HG02571 (cell line): ENCODE results near the gene NCSTN.

Source experiments
- ATAC-seq: cut with Tn5 transposase; IDR thresholded peaks from one replicate; pipeline ENCODE4 v1.9.1; 2021; ENCODE audit warnings: mild to moderate bottlenecking, moderate library complexity; ENCODE audit not compliant: unreplicated experiment

NCSTN gene

GRCh38 chr1:160402001-160402795, 59.0 kb downstream of the NCSTN start:
- no peak for ATAC-seq

DNA sequence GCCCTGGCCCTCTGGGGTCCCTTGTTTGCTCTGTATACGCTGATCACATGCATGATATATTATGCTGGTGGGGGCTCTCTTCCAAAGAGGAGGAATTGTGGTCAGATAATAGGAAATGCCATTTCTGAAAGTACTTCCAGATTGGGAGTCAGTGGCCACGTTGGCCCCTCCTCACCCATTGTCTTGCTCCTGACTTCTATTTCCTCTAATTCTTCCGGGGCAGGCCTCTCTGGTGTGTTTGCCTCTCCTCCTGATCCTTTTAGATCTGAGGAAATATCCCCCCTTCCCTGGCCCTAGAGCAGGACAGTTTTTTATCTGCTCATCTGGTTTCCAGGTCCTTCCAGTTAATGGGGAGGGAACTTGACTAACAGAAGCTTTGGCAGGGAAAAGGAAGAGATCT, 60.1 kb downstream of the NCSTN start:
- no peak for ATAC-seq

DNA sequence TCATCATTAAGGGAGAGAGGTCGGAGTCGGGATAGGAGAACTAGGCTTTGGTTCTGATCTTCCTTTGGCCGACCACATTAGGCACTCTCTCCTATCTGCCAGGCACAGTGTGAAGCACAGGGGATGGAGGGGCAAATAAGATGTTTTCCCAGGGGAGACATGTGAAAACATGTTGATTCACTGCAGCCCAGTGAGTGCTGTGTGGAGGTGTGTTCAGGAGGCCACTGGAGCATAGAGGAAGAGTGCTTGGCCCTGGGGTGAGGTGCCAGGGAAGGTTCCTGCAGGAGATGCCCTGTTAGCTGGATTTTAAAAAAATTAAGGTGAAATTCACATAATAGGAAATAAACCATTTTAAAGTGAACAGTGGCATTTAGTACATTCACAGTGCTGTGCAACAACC, 60.9 kb downstream of the NCSTN start:
- no peak for ATAC-seq

DNA sequence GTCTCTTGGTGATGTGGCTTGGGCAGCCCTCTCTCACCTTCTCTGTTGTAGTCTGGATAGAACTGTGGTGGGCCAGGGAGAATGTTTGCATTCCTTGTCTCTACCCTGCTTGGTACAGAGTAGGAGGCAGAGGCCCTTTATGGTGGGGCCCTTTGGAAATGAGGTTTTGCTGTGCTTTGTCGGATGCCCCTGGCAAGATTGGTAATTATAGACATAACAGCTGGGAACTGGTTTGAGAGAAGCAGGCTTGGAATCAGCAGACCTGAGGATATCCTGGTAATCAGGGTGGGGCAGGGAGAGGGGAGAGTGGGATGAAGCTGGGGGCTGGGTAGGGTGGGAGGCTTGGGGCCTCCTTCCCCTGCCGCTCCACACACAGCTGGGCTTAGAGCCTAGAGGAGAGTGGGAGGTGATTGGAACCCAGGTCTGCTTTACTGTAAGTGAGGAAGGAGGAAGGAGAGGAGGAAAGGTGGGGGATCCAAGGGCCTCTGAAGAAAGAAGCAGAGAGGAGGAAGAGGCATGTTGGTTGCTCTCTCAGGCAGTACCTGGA, 62.2 kb downstream of the NCSTN start:
- ATAC-seq, result no peak

DNA sequence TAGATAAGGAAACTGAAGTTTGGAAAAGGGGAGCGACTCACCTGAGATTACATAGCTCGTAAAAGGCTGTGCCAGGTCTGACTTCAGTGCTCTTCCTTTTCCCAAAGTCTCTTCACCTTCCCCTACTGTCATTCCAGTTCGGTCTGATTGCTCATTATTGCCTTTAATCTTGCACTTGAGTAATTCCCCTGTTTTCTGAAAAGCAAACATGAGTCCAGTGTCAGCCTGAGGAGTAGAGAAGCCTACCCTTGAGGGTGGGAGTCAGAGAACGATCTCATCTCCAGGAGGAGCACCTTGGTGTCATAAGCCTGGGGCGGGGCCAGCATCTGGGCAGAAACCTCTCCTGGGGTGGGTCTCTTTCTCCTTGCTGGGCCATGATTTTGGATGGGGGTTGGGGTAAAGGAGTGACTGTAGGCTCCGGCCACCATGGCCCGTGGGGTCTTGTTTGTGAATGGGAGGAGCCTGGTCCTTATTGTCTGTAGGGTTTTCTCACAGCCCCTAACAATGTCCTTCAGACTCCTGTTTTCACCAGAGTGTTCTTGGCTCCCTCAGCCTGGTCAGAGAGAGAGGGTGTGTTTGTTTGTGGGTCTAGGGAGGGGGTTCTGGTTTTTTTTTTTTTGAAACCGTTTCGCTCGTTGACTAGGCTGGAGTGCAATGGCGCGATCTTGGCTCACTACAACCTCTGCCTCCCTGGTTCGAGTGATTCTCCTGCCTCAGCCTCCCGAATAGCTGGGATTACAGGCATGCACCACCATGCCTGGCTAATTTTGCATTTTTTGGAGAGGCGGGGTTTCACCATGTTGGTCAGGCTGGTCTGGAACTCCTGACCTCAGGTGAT, 63.2 kb downstream of the NCSTN start:
- no peak for ATAC-seq

- no peak for ATAC-seq
Observed at GRCh38 chr1:160407839-160408801, 64.9 kb downstream of the NCSTN start.
